PC-3 (cell line): ENCODE data around the gene NADK. TPM values are rescaled to one million over a fixed set of nuclear protein-coding genes. Genes with fewer than 3 reads are reported as not detected.

Experiments used
- ATAC-seq: fragments of 200-7000 bp; cut with Tn5 transposase; 2 replicates; pipeline ENCODE4 v1.9.1; 2020; ENCODE audit warnings: mild to moderate bottlenecking, moderate library complexity
- BruUV-seq: library from RNA; stranded (reverse); fragments of 400-500 nt; replicated peaks from 2 replicates; lab custom pipeline; 2021; lab: Mats Ljungman, UMichigan
- CTCF ChIA-PET: fragments of 300-600 bp; sonication (Branson Sonifier 250); formaldehyde crosslinking; loops from one replicate; lab custom pipeline; 2022; ENCODE audit warnings: antibody characterized with exemption; lab: Charles Lee
- POLR2A ChIA-PET: fragments of 300-600 bp; sonication (Branson Sonifier 250); formaldehyde crosslinking; loops from one replicate; lab custom pipeline; 2022; ENCODE audit warnings: antibody characterized with exemption; ENCODE audit not compliant: unreplicated experiment; lab: Charles Lee
- DNase-seq: peaks from one replicate; pipeline ENCODE4 v3.0.0-alpha.2; 2015
- H2AFZ ChIP-seq: fragments of 300-600 bp; sonication (generic); 2 replicates; pipeline ENCODE4 v1.6.0; 2016; ENCODE audit warnings: antibody characterized with exemption, low read length
- H3F3A ChIP-seq: fragments of 300-600 bp; sonication (generic); one replicate; pipeline ENCODE4 v1.6.0; 2017; ENCODE audit warnings: antibody characterized with exemption, low read length, control low read depth, mild to moderate bottlenecking; ENCODE audit not compliant: unreplicated experiment
- H3K27ac ChIP-seq: fragments of 300-600 bp; sonication (generic); 2 replicates; pipeline ENCODE4 v1.5.1; 2016; ENCODE audit warnings: mild to moderate bottlenecking, low read length
- H3K27me3 ChIP-seq: fragments of 300-600 bp; sonication (generic); 2 replicates; pipeline ENCODE4 v1.6.1; 2016; ENCODE audit warnings: low read length, mixed read lengths
- H3K36me3 ChIP-seq: fragments of 300-600 bp; sonication (generic); 2 replicates; pipeline ENCODE4 v1.6.1; 2016; ENCODE audit warnings: low read depth, mixed run types, low read length, mixed read lengths
- H3K4me1 ChIP-seq: fragments of 300-600 bp; sonication (generic); 2 replicates; pipeline ENCODE4 v1.5.1; 2016; ENCODE audit warnings: low read length; ENCODE audit not compliant: insufficient read depth
- H3K4me2 ChIP-seq: fragments of 300-600 bp; sonication (generic); 2 replicates; pipeline ENCODE4 v1.6.0; 2016; ENCODE audit warnings: low read length
- H3K4me3 ChIP-seq: fragments of 300-600 bp; sonication (generic); 2 replicates; pipeline ENCODE4 v1.5.1; 2016; ENCODE audit warnings: mild to moderate bottlenecking, low read length, mixed read lengths
- H3K79me2 ChIP-seq: fragments of 300-600 bp; sonication (generic); 2 replicates; pipeline ENCODE4 v1.6.1; 2017; ENCODE audit warnings: low read length, mixed read lengths
- H3K9ac ChIP-seq: fragments of 300-600 bp; sonication (generic); 2 replicates; pipeline ENCODE4 v1.6.0; 2016; ENCODE audit warnings: mild to moderate bottlenecking, low read length
- H3K9me2 ChIP-seq: fragments of 300-600 bp; sonication (generic); replicated peaks from 2 replicates; pipeline ENCODE4 v1.6.1; 2016; ENCODE audit warnings: mixed run types, low read length, mixed read lengths
- H3K9me3 ChIP-seq: fragments of 300-600 bp; sonication (generic); 2 replicates; pipeline ENCODE4 v1.6.1; 2016; ENCODE audit warnings: low read length, mixed read lengths
- H4K20me1 ChIP-seq: fragments of 300-600 bp; sonication (generic); 2 replicates; pipeline ENCODE4 v1.6.1; 2016; ENCODE audit warnings: low read length, mixed read lengths
- CTCF ChIP-seq: fragments of 300-600 bp; sonication (generic); conservative IDR thresholded peaks from 2 replicates; pipeline ENCODE4 v1.5.1; 2017; ENCODE audit warnings: antibody characterized with exemption, low read depth, mild to moderate bottlenecking, low read length
- EZH2 ChIP-seq: fragments of 300-600 bp; sonication (generic); IDR thresholded peaks from one replicate; pipeline ENCODE4 v1.6.1; 2017; ENCODE audit warnings: antibody characterized with exemption, mild to moderate bottlenecking, low read length; ENCODE audit not compliant: unreplicated experiment
- EZH2phosphoT487 ChIP-seq: fragments of 300-600 bp; sonication (generic); IDR thresholded peaks from 2 replicates; pipeline ENCODE4 v1.6.1; 2018; ENCODE audit warnings: mild to moderate bottlenecking, antibody characterized with exemption, low read length, borderline replicate concordance
- intact Hi-C: fragments of 100-400 bp; cut with micrococcal nuclease; formaldehyde crosslinking; loops from 2 replicates; pipeline ENCODE4 v1.9.0; 2023
- total RNA-seq: library from RNA; depleted of rRNA; stranded (reverse); fragments of >200 nt; gene quantifications from 2 replicates; pipeline ENCODE4 v1.2.3, GENCODE V29; 2014

The NADK gene
- total RNA-seq, 1 experiment from 2014 or later, result 130 TPM

- Histone ChIP-seq H4K20me1 (no peaks in the 10 kb centered on the region), H3K9ac (no peak overlapping the region), H3K27ac (no peak overlapping the region), H3K36me3 (peaks cover 69% of the 10 kb centered on the region), H3K4me1 (peaks cover 16% of the 10 kb centered on the region), H3K79me2 (no peaks in the 10 kb centered on the region), H3K9me3 (no peaks in the 10 kb centered on the region), H3K27me3 (no peaks in the 10 kb centered on the region), H3F3A (peaks cover 6% of the 10 kb centered on the region), H3K4me2 (no peak overlapping the region), H2AFZ (no peak overlapping the region), H3K9me2 (no peaks in the 10 kb centered on the region), H3K4me3 (no peak overlapping the region)
- DNase-seq, result no peak
- ChIA-PET CTCF (no interaction called here), POLR2A (no interaction called here)
- no TSS peak for BruUV-seq
- ATAC-seq, result no peak
- intact Hi-C loops, result no loop called here
- TF ChIP-seq CTCF, result no peak
- TF ChIP-seq EZH2phosphoT487, result no peak
- no peak for TF ChIP-seq EZH2
These were observed 8.8 kb upstream of the NADK start for GRCh38 chr1:1786836-1787605.

GRCh38 chr1:1785666-1786065, 7.4 kb upstream of the NADK start:
- peaks cover 6% of the 10 kb centered on the region for H3F3A ChIP-seq
- TF ChIP-seq EZH2phosphoT487 (no peak), EZH2 (no peak), CTCF (no peak)
- BruUV-seq, result no TSS peak
- H3K27me3 ChIP-seq, result no peaks in the 10 kb centered on the region
- CTCF ChIA-PET, result no interaction called here
- peaks cover 58% of the 10 kb centered on the region for H3K36me3 ChIP-seq
- no peak overlapping the region for H3K9ac ChIP-seq
- no peak overlapping the region for H3K27ac ChIP-seq
- H3K9me2 ChIP-seq, result no peaks in the 10 kb centered on the region
- no peak overlapping the region for H2AFZ ChIP-seq
- no peaks in the 10 kb centered on the region for H4K20me1 ChIP-seq
- POLR2A ChIA-PET, result no interaction called here
- intact Hi-C loops, result no loop called here
- H3K9me3 ChIP-seq, result no peaks in the 10 kb centered on the region
- H3K4me1 ChIP-seq, result peaks cover 18% of the 10 kb centered on the region
- H3K4me3 ChIP-seq, result no peak overlapping the region
- H3K4me2 ChIP-seq, result no peak overlapping the region
- no peaks in the 10 kb centered on the region for H3K79me2 ChIP-seq
- DNase-seq (no peak), ATAC-seq (no peak)

GRCh38 chr1:1784933-1785332, 6.7 kb upstream of the NADK start:
- Histone ChIP-seq H3F3A (peaks cover 6% of the 10 kb centered on the region), H3K4me2 (no peak overlapping the region), H2AFZ (no peak overlapping the region), H3K27me3 (no peaks in the 10 kb centered on the region), H3K9me3 (no peaks in the 10 kb centered on the region), H3K9me2 (no peaks in the 10 kb centered on the region), H4K20me1 (no peaks in the 10 kb centered on the region), H3K27ac (no peak overlapping the region), H3K4me3 (no peak overlapping the region), H3K9ac (no peak overlapping the region), H3K4me1 (peaks cover 18% of the 10 kb centered on the region), H3K36me3 (peaks cover 51% of the 10 kb centered on the region), H3K79me2 (no peaks in the 10 kb centered on the region)
- POLR2A ChIA-PET, result interaction anchor here (0.5 kb wide), 1 partner anchor 124 kb away, joined by 4 read pairs; no protein-coding TSS in a partner anchor
- intact Hi-C loops, result no loop called here
- no peak for DNase-seq
- ATAC-seq, result no peak
- TF ChIP-seq EZH2phosphoT487, result no peak
- TF ChIP-seq EZH2, result no peak
- no peak for TF ChIP-seq CTCF
- BruUV-seq, result no TSS peak
- CTCF ChIA-PET, result no interaction called here
